WERI-Rb-1 (cell line): ENCODE results near the gene ITSN1.

Source experiments
- DNase-seq: peaks from one replicate; pipeline ENCODE4 v3.0.0-alpha.2; 2020
- H3K27ac ChIP-seq: fragments of 250-450 bp; sonication (Bioruptor Pico); 2 replicates; pipeline ENCODE4 v1.5.1; 2020; ENCODE audit warnings: mild to moderate bottlenecking, moderate library complexity
- H3K27me3 ChIP-seq: fragments of 250-450 bp; sonication (Bioruptor Pico); 2 replicates; pipeline ENCODE4 v1.5.1; 2021; ENCODE audit warnings: mild to moderate bottlenecking, low read depth, moderate library complexity; ENCODE audit not compliant: insufficient read depth, severe bottlenecking
- H3K36me3 ChIP-seq: fragments of 250-450 bp; sonication (Bioruptor Pico); 2 replicates; pipeline ENCODE4 v1.5.1; 2020; ENCODE audit warnings: mild to moderate bottlenecking, moderate library complexity
- H3K4me3 ChIP-seq: 2 replicates; pipeline ENCODE4 v1.5.1; 2011; ENCODE audit warnings: low read depth, mild to moderate bottlenecking, control low read depth, low read length
- H3K9me3 ChIP-seq: fragments of 250-450 bp; sonication (Bioruptor Pico); 2 replicates; pipeline ENCODE4 v1.5.1; 2021; ENCODE audit warnings: mild to moderate bottlenecking, moderate library complexity; ENCODE audit not compliant: severe bottlenecking
- TF ChIP-seq, protein P1 (sequence below): IDR thresholded peaks from 2 replicates; pipeline ENCODE4 v1.5.1; 2011; ENCODE audit warnings: low read depth, mild to moderate bottlenecking, control low read depth, inconsistent platforms, low read length

ITSN1 gene

GRCh38 chr21:33677450-33677849, 35.1 kb downstream of the ITSN1 start:
- H3K4me3 ChIP-seq = no peak overlapping the region

DNA sequence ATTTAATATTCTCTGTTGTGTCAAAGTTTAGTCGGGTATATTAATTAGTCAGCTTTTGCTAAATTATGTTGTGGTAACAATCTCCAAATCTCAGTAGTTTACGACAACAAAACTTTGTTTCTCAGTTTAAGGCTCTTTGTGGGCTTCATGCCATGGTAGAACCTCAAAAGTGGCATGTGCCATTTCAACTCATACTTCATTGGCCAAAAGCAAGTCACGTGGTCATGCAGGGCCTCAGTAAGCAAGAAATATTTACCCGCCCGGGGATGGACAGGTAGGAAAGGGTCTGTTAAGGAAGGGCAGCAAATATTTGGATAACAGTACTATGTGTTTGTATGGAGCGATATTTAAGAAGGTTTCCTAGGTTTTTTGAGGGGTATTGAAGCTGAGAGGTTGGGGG, 38.6 kb downstream of the ITSN1 start:
- no peak for DNase-seq
- TF ChIP-seq, protein P1, sequence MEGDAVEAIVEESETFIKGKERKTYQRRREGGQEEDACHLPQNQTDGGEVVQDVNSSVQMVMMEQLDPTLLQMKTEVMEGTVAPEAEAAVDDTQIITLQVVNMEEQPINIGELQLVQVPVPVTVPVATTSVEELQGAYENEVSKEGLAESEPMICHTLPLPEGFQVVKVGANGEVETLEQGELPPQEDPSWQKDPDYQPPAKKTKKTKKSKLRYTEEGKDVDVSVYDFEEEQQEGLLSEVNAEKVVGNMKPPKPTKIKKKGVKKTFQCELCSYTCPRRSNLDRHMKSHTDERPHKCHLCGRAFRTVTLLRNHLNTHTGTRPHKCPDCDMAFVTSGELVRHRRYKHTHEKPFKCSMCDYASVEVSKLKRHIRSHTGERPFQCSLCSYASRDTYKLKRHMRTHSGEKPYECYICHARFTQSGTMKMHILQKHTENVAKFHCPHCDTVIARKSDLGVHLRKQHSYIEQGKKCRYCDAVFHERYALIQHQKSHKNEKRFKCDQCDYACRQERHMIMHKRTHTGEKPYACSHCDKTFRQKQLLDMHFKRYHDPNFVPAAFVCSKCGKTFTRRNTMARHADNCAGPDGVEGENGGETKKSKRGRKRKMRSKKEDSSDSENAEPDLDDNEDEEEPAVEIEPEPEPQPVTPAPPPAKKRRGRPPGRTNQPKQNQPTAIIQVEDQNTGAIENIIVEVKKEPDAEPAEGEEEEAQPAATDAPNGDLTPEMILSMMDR = no peak
- no peaks in the 10 kb centered on the region for H3K27me3 ChIP-seq
- H3K36me3 ChIP-seq = no peaks in the 10 kb centered on the region
- H3K4me3 ChIP-seq = no peak overlapping the region
- no peak overlapping the region for H3K27ac ChIP-seq
- H3K9me3 ChIP-seq = no peaks in the 10 kb centered on the region

More at GRCh38 chr21:33677450-33677849, 35.1 kb downstream of the ITSN1 start:
- no peak for DNase-seq
- no peaks in the 10 kb centered on the region for H3K9me3 ChIP-seq
- H3K36me3 ChIP-seq = no peaks in the 10 kb centered on the region
- no peak overlapping the region for H3K27ac ChIP-seq
- H3K27me3 ChIP-seq = no peaks in the 10 kb centered on the region
- TF ChIP-seq, protein P1 = no peak

- H3K9me3 ChIP-seq = no peaks in the 10 kb centered on the region
- TF ChIP-seq, protein P1 = no peak
- DNase-seq = no peak
- no peaks in the 10 kb centered on the region for H3K27me3 ChIP-seq
- H3K4me3 ChIP-seq = no peak overlapping the region
- no peaks in the 10 kb centered on the region for H3K36me3 ChIP-seq
- no peak overlapping the region for H3K27ac ChIP-seq
Observed at GRCh38 chr21:33682992-33683627, 40.8 kb downstream of the ITSN1 start.

GRCh38 chr21:33684068-33684467, 41.8 kb downstream of the ITSN1 start:
- DNase-seq = no peak
- TF ChIP-seq, protein P1 = no peak
- Histone ChIP-seq H3K36me3 (no peaks in the 10 kb centered on the region), H3K27ac (no peak overlapping the region), H3K27me3 (no peaks in the 10 kb centered on the region), H3K9me3 (no peaks in the 10 kb centered on the region), H3K4me3 (no peak overlapping the region)

- Histone ChIP-seq H3K4me3 (no peak overlapping the region), H3K27ac (no peak overlapping the region), H3K27me3 (no peaks in the 10 kb centered on the region), H3K9me3 (no peaks in the 10 kb centered on the region), H3K36me3 (no peaks in the 10 kb centered on the region)
- no peak for DNase-seq
- TF ChIP-seq, protein P1 = no peak
Observed at GRCh38 chr21:33684923-33685560, 42.7 kb downstream of the ITSN1 start.
